Measurements from ENCODE around the gene ASIC4. TPM values are rescaled to one million over a fixed set of nuclear protein-coding genes. Genes with fewer than 3 reads are reported as not detected.

Gene ASIC4
- total RNA-seq, 2 donors from 2014 or later = not detected

- WGBS, 2 donors = 20 to 70% methylated on average over 2 to 7 of the region's 12 CpGs
- Histone ChIP-seq H3K36me3 (replicated peaks in 1 of 2; ENCODE audit: insufficient read depth in 1 of 2, low read depth in 2 of 2) (no peaks in the 10 kb centered on the region), H3K4me1 (no peaks in the 10 kb centered on the region), H3K27me3 (no peaks in the 10 kb centered on the region), H3K27ac (no peak overlapping the region), H3K9me3 (no peaks in the 10 kb centered on the region), H3K4me3 (no peak overlapping the region)
- no peak for TF ChIP-seq CTCF (IDR thresholded peaks at IDR 0.05)
- no peak for TF ChIP-seq POLR2A (IDR thresholded peaks at IDR 0.05)
- no peak for ATAC-seq
- intact Hi-C loops (cut with DNase I) = no loop called here
- no peak for DNase-seq
These were observed 41.6 kb upstream of the ASIC4 start for GRCh38 chr2:219472629-219473187.

- 84 to 85% methylated on average over 9 to 15 of the region's 18 CpGs for WGBS, 2 donors
- ATAC-seq (no peak), DNase-seq (peak in 1 of 4 donors; percentile 9)
- Histone ChIP-seq H3K4me1 (no peaks in the 10 kb centered on the region), H3K27me3 (no peaks in the 10 kb centered on the region), H3K36me3 (replicated peaks in 1 of 2; ENCODE audit: insufficient read depth in 1 of 2, low read depth in 2 of 2) (no peaks in the 10 kb centered on the region), H3K9me3 (no peaks in the 10 kb centered on the region), H3K27ac (no peak overlapping the region), H3K4me3 (no peak overlapping the region)
- TF ChIP-seq POLR2A (IDR thresholded peaks at IDR 0.05) (no peak), CTCF (IDR thresholded peaks at IDR 0.05) (no peak)
- intact Hi-C loops (cut with DNase I) = no loop called here
These were observed 40.8 kb upstream of the ASIC4 start for GRCh38 chr2:219473511-219473910.

- WGBS, 2 donors = 71 to 76% methylated on average over 11 of the region's 11 CpGs
- Histone ChIP-seq H3K4me1 (no peaks in the 10 kb centered on the region), H3K9me3 (no peaks in the 10 kb centered on the region), H3K27ac (no peak overlapping the region), H3K27me3 (no peaks in the 10 kb centered on the region), H3K4me3 (no peak overlapping the region), H3K36me3 (replicated peaks in 1 of 2; ENCODE audit: insufficient read depth in 1 of 2, low read depth in 2 of 2) (no peaks in the 10 kb centered on the region)
- intact Hi-C loops (cut with DNase I) = loop anchor here (5.0 kb wide), 1 partner anchor 53 kb away; no protein-coding TSS in a partner anchor
- TF ChIP-seq CTCF (IDR thresholded peaks at IDR 0.05) = no peak
- TF ChIP-seq POLR2A (IDR thresholded peaks at IDR 0.05) = no peak
- no peak for DNase-seq
- ATAC-seq = no peak
These were observed 39.8 kb upstream of the ASIC4 start for GRCh38 chr2:219474285-219475060.

GRCh38 chr2:219475278-219475677 lies 39.0 kb upstream of the ASIC4 start:
- H3K9me3 ChIP-seq = no peaks in the 10 kb centered on the region
- no peak for ATAC-seq
- no peak overlapping the region for H3K4me3 ChIP-seq
- H3K27me3 ChIP-seq = no peaks in the 10 kb centered on the region
- TF ChIP-seq POLR2A (IDR thresholded peaks at IDR 0.05) = no peak
- no peak for TF ChIP-seq CTCF (IDR thresholded peaks at IDR 0.05)
- H3K36me3 ChIP-seq (replicated peaks in 1 of 2; ENCODE audit: insufficient read depth in 1 of 2, low read depth in 2 of 2) = no peaks in the 10 kb centered on the region
- H3K4me1 ChIP-seq = no peaks in the 10 kb centered on the region
- no peak for DNase-seq
- 37 to 70% methylated on average over 6 of the region's 6 CpGs for WGBS, 2 donors
- intact Hi-C loops (cut with DNase I) = loop anchor here (5.0 kb wide), 1 partner anchor 52 kb away; no protein-coding TSS in a partner anchor
- H3K27ac ChIP-seq = no peak overlapping the region

Measured in body of pancreas (tissue), 4 donors.